Medulla oblongata (tissue), 1 donor: ENCODE results near the gene PDK2.

Source experiments
- DNase-seq: peaks from one replicate; pipeline ENCODE4 v3.0.0-alpha.2; 2015; ENCODE audit errors: extremely low spot score

Gene PDK2

DNA sequence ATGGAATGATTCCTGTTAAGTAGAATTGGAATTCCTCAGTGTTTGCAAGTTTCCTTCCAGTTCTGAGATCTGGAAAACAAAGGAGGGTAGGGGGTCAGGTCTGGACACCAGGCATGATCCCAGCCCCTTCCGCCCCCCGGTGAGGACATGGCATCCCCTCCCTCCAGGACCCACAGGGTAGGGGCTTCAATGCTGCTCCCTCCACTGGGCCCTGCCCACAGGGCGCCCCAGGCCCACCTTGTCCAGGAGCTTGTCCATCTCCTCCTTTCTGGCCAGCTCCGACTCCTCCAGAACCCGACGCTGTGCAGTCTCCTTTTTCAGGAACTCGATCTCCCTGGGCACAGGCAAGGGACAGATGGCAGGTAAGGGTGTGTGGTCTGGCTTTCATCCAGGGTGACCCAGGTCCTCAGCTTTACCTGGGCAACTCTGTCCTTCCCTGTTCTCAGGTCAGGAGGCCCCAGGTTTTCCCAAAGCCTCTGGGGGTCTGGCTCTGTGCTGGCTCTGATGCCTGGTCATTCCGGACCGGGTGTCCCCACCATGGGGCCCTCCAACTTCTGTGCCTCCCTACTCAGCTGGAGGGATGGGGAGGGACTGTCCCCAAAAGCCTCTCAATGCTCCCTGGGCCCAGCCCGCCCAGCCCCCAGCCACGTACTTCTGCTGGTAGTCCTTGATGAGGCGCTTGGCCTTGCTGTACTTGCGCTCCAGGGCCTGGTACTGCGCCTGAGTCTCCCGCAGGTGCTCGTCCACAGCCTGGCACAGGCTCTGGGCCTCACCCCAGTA, 40.4 kb downstream of the PDK2 start:
- no peak for DNase-seq

DNA sequence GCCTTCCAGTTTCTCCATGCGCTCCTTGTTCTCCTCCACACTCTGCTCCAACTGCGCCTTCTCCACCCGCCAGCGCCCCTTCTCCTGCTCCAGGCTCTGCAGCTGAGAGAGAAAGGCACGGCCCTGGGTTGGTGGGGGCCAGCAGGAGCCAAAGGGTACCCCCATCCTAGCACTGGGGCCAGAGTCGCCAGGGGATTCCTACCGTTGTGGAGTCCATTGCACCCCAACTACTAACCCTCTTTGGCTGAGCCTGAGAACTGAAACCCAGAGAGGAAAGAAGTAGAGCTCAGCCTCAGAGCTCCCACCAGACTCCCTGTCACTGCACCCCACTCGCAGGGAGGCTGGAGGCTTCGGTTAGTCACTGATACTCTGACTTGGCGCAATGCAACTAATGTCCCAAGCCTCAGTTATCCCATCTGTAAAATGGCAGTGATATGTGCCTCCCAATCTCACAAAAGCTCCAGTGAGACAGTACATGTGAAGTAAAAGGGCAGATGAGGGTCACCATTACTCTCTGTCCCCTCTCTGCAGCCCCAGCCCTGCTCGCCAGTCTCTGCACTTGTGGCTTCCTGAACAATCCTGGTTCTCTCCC, 41.0 kb downstream of the PDK2 start:
- no peak for DNase-seq

DNA sequence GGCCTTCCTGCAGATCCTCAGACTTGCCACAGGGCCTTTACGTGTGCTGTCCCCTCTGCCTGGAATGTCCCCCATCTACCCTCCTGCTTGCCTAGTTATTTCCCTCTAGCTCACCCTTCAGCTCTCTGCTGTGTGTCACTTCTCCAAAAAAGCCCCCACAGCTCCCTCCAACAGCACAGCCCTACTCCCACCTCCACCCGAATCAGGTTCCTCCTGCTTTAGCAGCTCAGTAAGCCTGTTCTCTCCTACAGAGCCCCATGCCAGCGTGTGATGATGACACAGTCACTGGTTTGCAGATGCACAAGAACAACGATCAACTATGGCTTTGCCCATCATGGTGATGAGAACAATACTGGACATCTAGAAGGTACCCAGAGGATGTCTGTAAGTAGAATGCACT, 41.9 kb downstream of the PDK2 start:
- no peak for DNase-seq

DNA sequence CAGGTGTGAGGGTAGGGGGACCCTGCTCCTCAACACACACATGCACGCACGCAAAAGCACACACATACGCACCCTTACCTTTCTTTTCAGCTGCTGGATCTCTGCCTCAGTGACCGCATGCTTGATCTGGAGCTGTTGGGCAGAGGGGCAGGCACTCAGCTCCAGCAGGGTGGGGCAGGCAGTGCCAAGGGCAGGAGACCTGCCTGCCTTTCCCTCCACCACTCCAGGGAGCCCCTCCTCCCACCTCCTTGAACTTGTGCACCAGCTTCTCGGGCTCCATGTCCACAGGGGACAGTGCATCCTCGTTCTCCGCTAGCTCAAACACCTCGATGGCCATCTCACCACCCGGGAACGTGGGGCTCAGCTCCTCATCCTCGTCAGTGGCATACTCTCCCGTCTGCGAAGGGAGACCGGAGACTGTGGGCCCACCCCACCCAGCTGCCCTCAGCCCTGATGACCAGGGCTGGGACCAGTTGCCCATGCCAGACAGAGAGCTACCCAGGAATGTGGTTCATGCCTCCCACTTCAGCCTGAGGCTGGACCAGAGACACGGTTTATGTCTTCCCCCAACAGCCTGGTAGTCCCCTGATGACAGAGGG, 44.1 kb downstream of the PDK2 start:
- DNase-seq, result no peak

DNA sequence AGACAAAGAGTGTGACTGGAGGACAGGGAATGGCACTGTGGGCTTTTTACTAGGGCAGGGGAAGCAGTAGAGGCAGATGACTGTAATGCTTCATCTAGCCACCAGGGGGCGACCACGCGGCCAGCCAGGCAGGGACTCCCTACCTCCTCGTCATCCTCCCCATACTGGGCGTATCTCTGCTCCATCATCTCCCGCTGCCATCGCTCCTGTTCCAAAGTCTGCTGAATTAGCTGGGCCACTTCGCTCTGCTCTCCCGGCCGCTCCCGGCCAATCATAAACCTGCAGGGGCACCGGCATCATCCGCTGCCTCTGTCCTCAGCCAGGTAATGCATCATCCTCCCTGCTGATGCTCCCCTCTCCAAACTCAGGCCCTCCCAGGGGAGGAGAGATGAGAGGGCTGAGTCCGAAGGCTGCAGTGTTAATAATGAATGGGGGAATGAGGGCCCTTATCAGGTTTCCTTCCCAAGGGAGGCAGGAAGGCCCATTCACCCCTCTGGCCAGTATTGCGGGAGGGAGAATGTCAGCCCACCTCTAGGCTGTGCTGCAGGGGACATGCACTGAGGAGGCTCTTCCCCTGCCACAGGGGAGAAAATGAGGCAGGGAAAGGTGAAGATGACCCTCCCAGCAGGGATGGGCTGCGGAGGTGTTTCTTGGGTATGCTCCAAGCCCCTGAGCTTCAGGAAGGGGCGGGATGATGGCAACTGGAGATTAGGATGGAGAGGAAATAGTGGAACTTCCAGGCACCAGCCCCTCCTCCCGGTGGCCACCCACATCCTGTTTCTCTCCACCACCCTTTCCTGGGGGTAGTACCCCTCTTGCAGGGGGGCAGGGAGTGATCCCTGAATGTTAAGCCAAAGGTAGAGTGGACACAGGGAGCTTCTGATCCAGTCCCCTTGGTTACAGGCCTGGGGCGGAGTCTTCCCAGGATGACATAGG, 45.1 kb downstream of the PDK2 start:
- peak; percentile 55 for DNase-seq

DNA sequence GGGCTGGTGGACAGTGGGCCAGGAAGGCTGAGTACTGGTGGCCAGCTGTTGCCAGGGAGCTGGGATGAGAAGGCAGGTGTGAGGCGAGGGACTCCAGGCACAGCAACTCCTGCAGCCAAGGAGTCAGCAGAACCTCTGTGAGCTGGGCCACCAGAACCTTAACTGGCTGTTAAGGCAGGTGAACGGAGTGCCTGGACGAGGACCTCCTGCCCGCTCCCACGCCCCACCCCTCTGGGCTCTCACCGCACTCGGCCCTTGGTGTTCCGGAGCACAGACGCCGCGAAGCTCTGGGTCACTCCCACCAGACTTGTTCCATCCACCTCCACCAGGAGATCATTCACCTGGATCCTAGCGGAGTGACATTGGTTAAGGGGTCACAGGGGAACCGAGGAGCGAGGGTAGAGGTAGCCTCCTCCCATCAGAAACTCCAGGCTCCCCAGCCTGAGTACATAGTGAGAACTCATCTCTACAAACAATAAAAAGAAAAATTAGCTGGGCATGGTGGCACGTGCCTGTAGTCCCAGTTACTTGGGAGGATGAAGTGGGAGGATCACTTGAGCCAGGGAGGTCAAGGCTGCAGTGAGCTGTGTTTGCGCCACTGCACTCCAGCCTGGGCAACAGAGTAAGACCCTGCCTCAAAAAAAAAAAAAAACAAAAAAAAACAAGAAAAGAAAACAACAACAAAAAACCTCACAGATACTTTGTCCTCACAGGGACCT, 46.0 kb downstream of the PDK2 start:
- DNase-seq, result no peak

DNA sequence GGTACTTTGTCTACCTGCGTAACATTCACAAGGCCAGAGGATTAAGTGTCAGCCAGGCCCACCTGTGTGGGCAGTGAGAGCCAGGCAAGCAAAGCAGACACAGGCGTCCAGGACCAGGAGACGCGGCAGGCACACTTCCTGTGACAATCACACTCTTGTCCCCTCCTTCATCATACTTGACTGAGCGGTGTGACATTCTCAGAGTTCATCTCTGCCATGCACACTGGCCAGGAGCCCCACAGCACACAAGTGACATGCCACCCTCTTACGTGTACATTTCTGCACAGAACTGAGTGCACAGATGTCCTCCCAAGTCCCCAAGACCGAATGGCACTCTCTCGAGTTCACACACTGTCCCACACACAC, 46.6 kb downstream of the PDK2 start:
- DNase-seq, result no peak

DNA sequence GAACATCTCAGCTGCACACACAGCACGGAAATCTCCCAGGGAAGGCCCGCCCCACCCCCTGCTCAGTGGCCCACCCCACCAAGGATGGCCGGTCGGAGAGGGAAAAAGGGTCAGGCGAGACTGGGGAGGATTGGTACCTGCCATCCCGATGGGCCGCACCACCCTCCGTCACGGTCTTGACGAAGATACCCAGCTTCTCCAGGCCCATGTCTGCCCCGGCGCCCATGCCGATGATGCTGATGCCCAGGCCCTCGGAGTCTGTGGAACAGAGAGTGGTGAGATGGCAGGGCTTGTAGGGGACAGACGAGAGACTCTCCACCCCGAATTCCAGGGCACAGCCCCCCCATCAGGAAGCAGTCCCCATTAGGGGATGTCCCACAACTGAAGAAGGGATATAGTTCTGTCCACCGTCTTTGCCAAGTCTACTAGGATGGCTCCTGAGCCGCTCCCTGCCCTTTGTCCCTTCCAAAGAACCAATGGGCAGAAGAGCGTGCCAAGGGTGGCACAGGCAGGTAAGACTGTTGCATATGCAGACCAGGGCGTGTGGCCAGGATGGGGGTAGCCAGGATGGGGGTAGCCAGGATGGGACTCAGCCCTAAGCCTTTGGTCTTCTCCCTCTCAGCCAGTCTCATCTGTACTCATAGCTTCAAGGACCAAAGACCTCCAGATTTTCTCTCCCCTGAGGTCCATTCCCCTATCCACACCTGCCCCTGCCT, 48.5 kb downstream of the PDK2 start:
- DNase-seq, result no peak

DNA sequence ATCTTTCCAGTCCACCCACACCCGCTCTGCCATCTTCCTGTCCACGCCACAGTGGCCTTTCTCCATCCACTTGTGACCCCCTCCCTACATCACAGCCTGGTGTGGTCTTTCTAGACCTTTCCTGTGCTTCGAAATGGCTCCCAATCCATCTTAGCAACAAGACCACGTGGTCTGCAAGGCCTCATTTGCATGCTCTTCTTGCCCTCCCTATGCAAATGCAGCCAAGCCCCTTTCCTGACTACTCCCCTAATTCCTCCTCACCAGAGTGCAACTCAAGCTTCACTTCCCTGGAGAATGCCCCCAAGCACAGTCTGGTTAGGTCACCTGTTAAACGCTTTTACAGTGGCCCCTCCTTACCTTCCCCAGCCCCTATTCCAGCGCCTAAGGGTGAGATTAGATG, 49.2 kb downstream of the PDK2 start:
- DNase-seq, result no peak

DNA sequence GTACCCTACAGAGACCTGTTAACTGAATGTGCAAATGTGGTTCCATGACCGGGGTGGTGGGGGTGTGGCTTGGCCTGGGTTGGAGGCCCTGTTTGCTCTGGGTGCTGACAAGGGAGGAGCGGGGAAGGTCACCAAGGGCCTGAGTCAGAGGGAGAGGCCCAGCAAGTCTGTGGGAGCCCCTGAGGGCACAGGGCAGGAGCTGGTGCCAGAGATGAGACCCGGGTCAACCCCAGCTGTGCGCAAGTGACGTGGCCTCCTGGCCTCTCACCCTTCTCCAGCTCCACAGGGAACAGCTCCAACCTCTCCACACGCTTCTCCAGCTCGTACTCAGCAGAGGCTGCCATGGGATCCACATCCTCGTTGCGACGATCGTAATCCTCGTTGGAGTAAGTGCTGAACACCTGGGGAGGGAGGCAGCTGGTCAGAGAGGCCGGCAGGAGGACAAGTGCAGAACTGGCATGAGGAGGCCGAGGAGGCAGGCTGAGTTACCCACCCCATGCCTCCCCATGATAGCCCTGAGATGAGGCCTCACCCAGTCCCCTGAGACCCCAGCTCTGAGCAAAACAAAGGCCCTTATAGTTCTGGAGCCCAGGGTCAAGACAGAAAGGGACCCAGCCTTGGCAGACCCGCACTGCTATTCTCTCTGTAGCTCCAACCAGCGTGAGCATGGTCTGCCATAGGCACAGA, 49.8 kb downstream of the PDK2 start:
- DNase-seq, result no peak

DNA sequence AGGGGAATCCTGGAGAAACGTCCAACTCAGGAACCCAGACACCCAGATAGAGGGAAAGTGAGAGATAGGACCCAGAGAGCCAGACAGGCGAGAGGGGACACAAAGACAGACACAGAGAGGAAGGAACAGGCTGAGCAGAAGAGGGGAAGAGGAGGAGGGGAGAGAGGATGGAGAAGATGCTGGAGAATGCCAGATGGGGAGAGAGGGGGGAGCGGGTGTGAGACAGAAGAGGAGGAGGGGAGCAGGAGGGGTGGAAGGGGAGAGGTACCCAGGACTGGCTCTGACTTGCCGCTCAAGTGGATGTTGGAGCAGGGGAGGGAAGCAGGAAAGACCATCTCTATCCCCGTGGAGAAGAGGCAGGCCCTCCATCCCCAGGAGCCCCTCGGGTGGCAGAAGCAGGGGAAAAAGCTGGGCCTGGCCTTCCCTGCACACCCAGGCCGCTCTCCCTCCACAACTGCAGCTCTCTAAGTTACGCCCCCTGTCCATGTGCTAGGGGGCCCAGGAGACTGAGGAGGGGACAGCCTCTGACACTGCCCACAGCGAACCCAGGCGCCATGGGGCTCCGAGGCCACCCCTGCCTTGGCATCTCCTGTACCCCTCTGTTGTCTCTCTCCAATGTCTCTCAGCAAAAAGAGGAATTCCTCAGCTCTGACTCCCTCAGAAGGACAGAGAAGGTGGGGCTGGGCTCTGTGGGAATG, 50.5 kb downstream of the PDK2 start:
- DNase-seq, result no peak

DNA sequence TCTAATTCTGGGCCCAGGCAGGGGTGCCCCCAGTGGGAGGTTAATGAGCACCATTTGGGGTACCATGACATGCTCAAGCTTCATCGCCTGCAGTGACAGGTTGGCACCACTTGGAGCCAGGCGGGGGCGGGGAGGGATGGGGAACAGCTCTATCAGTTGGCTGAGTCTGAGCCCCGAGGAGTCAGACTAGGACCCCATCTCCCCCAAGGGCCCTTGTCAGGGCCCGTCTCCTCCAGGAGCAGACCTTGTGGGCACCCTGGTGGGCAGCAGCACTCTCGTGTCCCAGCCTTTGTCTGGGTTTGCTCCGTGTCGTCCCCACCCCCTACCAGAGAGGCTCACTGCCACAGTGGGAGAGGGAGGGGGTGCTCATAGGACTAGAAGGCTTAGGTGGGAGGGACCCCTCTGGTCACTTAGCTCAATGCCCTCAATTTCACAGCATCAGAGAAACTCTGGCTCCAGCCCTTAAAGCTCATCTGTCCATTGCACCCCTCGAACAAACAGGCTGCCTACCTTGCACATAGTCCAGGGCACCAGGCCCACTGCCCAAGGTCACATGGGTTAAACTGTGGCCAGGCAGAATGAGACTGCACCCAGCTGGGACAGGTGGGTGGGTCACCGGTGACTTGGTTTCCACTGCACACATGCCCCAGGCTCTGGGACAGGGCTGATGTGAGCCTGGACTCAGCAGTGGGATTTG, 51.2 kb downstream of the PDK2 start:
- no peak for DNase-seq

DNA sequence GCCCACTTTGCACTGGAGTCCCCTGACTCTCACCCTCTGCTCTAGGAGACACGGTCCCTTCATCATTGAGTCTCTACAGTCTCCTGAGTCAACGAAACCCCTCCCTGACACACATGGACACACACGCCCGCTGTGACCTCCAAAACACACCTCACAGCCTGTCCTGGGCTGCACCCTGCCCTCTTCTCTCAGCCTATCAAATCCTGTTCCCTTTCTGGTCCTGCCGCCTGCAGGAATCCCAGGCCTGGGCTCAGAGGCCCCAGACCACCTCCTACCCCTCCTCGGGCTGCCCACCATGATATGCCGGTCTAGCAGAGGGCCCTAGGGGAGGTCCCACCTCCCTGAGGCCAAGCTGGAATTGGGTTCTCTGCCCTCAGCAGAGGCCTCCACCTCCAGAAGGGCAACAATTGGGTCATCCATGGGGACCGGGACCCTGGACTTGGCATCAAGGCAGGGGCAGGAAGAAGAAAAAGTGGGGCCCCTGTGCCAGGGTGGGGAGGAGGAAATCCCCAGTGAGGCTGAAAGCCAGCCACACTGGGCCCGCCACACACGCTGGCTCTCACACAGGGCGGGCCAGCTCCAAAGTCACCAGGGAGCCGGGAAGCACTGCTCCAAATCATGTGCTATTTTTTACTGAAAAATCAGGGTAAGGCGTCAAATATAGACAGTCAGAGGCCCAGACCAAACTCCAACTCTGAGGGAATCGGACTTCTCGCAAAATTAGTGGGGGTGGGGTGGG, 51.9 kb downstream of the PDK2 start:
- DNase-seq, result no peak

DNA sequence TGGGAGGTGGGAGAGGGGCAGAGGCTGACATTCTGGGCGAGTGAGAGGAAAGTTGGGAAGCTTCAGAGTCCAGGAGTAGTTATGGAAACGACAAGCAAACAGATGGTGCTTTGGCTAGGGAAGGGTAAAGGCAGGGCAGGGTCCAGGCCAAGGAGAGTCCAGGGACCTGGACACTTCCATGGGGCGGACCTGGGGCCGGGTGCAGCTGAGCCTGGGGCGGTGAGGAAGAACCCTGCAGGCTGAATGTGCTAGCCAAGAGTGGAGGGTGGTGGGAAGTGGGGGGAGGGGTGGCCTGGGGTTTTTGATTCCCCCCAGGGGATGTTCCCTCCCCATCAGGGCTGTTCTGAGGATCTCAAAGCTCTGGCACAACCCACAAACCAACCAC, 52.7 kb downstream of the PDK2 start:
- no peak for DNase-seq

DNA sequence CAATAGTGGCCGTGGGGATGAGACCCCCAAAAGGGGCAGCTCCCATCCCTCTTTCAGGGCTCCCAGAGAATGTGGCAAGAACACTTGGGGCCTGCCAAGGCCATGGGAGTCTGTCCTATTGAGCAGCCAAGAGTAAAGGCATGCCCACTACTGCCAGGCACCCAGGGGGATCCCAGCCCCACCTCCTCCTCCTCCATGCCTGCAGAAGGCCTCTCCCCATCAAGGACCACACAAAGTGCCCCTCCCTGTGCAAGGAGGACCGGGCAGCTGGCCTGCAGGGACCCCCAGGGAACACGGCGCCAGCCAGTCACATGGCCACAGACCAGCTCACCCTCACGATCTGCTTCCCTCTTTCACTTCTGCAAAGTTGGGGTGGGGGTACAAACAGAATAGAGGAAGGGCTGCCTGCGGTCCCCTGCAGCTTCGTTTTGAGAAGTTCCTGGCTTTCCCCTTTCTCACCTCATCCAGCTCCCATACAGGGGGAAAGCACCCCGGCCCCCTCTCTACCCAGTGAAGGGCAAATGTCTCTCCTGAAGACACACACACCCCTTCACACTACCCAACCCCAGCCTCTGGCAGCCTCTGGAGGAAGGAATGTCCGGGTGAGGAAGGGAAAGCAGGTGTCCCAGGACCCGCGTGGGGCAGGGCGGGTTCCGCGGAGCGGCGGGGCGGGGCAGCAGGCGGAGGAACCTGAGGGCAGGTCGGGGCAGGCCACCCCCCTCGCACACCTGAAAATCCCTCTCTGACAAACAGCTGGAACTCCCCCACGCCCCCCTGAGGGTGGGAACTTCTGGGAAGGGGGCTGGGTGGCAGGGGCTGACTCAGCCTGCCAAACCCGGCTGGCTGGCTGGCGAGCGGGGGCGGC, 53.3 kb downstream of the PDK2 start:
- DNase-seq, result peak; percentile 87

DNA sequence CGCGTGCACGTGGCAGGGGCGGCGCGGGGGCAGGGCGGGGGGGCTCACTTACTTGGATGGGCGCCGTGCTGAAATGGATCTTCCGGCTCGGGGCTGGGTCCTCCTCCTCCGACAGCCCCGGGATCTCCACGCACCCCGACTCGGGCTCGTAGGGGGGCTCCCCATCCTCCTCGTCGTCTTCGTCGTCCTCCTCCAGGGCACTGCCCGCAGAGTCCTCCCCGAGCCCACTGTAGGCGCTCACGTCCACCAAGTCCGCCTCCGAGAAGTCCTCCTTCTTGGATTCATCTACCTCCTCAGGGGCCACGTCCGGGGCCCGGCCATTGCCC, 53.9 kb downstream of the PDK2 start:
- DNase-seq, result no peak
